K562 (cell line): ENCODE measurements around the gene OSBP2. TPM values are rescaled to one million over a fixed set of nuclear protein-coding genes. Genes with fewer than 3 reads are reported as not detected.
A peak's percentile ranks its signal among the peaks of the same experiment; 100 is the strongest.

ENCODE experiments used
- ATAC-seq: fragments of 200-7000 bp; cut with Tn5 transposase; 3 replicates; pipeline ENCODE4 v1.9.1; 2020; ENCODE audit warnings: moderate library complexity
- BruUV-seq: library from RNA; stranded (reverse); fragments of 400-500 nt; replicated peaks from 2 replicates; lab custom pipeline; 2021; lab: Mats Ljungman, UMichigan
- CTCF ChIA-PET: fragments of 300-600 bp; formaldehyde crosslinking; extraction: SDS; loops from one replicate; lab custom pipeline; 2021; ENCODE audit warnings: low intra/inter-chr PET ratio; lab: Yijun Ruan, JAX
- POLR2A ChIA-PET: fragments of 300-600, 350-650 bp; sonication (Branson Sonifier 250); formaldehyde crosslinking; extraction: SDS; loops from one replicate; lab custom pipeline; 2021; ENCODE audit warnings: antibody characterized with exemption, inconsistent platforms; lab: Yijun Ruan, JAX
- DNase-seq, 4 experiments: peaks; one replicate each; pipeline versions ENCODE4 v3.0.0 to v3.0.0-alpha.2; 2011 to 2018; ENCODE audit warnings: low spot score in 3 of 4, mixed read lengths in 3 of 4; ENCODE audit errors: extremely low read depth in 1 of 4
- FAIRE-seq: peaks from 2 replicates; lab custom pipeline; 2011; peaks lifted over from hg19 to GRCh38; lab: Jason Lieb, UNC
- H2AFZ ChIP-seq: 2 replicates; pipeline ENCODE4 v1.6.0; 2011; ENCODE audit warnings: low read depth, low read length, control low read depth, inconsistent platforms
- H3K27ac ChIP-seq: fragments of 200-600 bp; 3 replicates; pipeline ENCODE4 v1.8.0; 2011; ENCODE audit warnings: low read depth, mild to moderate bottlenecking, control low read depth, inconsistent platforms, low read length, moderate library complexity, mixed read lengths; ENCODE audit errors: extremely low read depth
- H3K27me3 ChIP-seq, 2 experiments: fragments of 300-600 bp in 1 of 2; 2 replicates in 1 of 2; 3 replicates in 1 of 2; pipeline versions ENCODE4 v1.6.0 to v1.8.0; 2011; ENCODE audit warnings: inconsistent platforms in 2 of 2, low read length in 2 of 2, mild to moderate bottlenecking in 1 of 2, mixed read lengths in 1 of 2, moderate library complexity in 1 of 2; ENCODE audit not compliant: control insufficient read depth in 2 of 2, insufficient read depth in 2 of 2
- H3K36me3 ChIP-seq: fragments of 300-600 bp; 3 replicates; pipeline ENCODE4 v1.8.0; 2011; ENCODE audit warnings: mild to moderate bottlenecking, low read length, inconsistent platforms; ENCODE audit not compliant: control insufficient read depth, insufficient read depth
- H3K4me1 ChIP-seq, 2 experiments: fragments of 200-600 bp in 1 of 2; replicated peaks in 1 of 2; 2 replicates in 1 of 2; 3 replicates in 1 of 2; pipeline versions ENCODE4 v1.5.1 to v1.8.0; 2011; ENCODE audit warnings: inconsistent platforms in 2 of 2, low read length in 2 of 2, mild to moderate bottlenecking in 1 of 2, mixed read lengths in 1 of 2, moderate library complexity in 1 of 2; ENCODE audit not compliant: control insufficient read depth in 2 of 2, insufficient read depth in 2 of 2
- H3K4me2 ChIP-seq: 2 replicates; pipeline ENCODE4 v1.6.1; 2011; ENCODE audit warnings: low read length, control low read depth, inconsistent platforms, mixed read lengths; ENCODE audit not compliant: insufficient read depth
- H3K4me3 ChIP-seq: fragments of 200-600 bp; sonication (generic), shearing (Covaris generic); 2 replicates; pipeline ENCODE4 v1.5.1; 2016; ENCODE audit warnings: control low read depth, inconsistent platforms
- H3K79me2 ChIP-seq: fragments of 200-600 bp; 3 replicates; pipeline ENCODE4 v1.8.0; 2011; ENCODE audit warnings: low read length, inconsistent platforms; ENCODE audit not compliant: control insufficient read depth, insufficient read depth
- H3K9ac ChIP-seq, 2 experiments: 2 replicates each; pipeline versions ENCODE4 v1.6.0 to v1.6.1; 2011; ENCODE audit warnings: low read depth in 2 of 2, low read length in 2 of 2, control low read depth in 1 of 2, inconsistent platforms in 1 of 2, mild to moderate bottlenecking in 1 of 2, mixed read lengths in 1 of 2; ENCODE audit not compliant: insufficient read depth in 1 of 2
- H3K9me1 ChIP-seq: one replicate; pipeline ENCODE4 v1.6.0; 2011; ENCODE audit warnings: inconsistent platforms, mild to moderate bottlenecking, low read length, moderate library complexity; ENCODE audit not compliant: control insufficient read depth, insufficient read depth
- H3K9me3 ChIP-seq: replicated peaks from 2 replicates; pipeline ENCODE4 v1.5.1; 2011; ENCODE audit warnings: low read depth, low read length, inconsistent platforms; ENCODE audit not compliant: control insufficient read depth, insufficient read depth
- H4K20me1 ChIP-seq: replicated peaks from 2 replicates; pipeline ENCODE4 v1.6.1; 2011; ENCODE audit warnings: low read length, inconsistent platforms, mixed read lengths; ENCODE audit not compliant: control insufficient read depth, insufficient read depth
- CHAMP1 ChIP-seq: fragments of 450-650 bp; IDR thresholded peaks from 2 replicates; pipeline ENCODE4 v1.6.1; 2016; ENCODE audit warnings: mild to moderate bottlenecking
- CREM ChIP-seq: IDR thresholded peaks from 2 replicates; pipeline ENCODE4 v1.6.1; 2014; ENCODE audit warnings: antibody characterized with exemption, low read depth
- DACH1 ChIP-seq: fragments of 450-650 bp; IDR thresholded peaks from 2 replicates; pipeline ENCODE4 v1.6.1; 2018; ENCODE audit not compliant: partially characterized antibody
- ELF2 ChIP-seq: fragments of 250-450 bp; sonication (Bioruptor Pico); IDR thresholded peaks from 2 replicates; pipeline ENCODE4 v1.5.0; 2021; ENCODE audit warnings: mild to moderate bottlenecking
- ETV5 ChIP-seq: sonication (generic); formaldehyde crosslinking; IDR thresholded peaks from 2 replicates; pipeline ENCODE4 v1.4.0; 2020; ENCODE audit warnings: low read depth, mild to moderate bottlenecking, missing genetic modification reagents
- ILK ChIP-seq: fragments of 450-650 bp; IDR thresholded peaks from 2 replicates; pipeline ENCODE4 v1.6.1; 2016; ENCODE audit warnings: missing genetic modification characterization, low read depth, mild to moderate bottlenecking, missing compliant biosample characterization, moderate library complexity, borderline replicate concordance
- MCM7 ChIP-seq, 2 experiments: fragments of 450-650 bp; IDR thresholded peaks; 2 replicates each; pipeline ENCODE4 v1.6.1; 2016 to 2018
- NCOA2 ChIP-seq, 2 experiments: fragments of 450-650 bp; IDR thresholded peaks; 2 replicates each; pipeline ENCODE4 v1.6.1; 2018; ENCODE audit warnings: mild to moderate bottlenecking in 2 of 2, moderate library complexity in 1 of 2; ENCODE audit not compliant: partially characterized antibody in 2 of 2
- POLR2H ChIP-seq: IDR thresholded peaks from 2 replicates; pipeline ENCODE4 v1.6.1; 2016; ENCODE audit warnings: missing genetic modification characterization, low read depth, mild to moderate bottlenecking, control low read depth, missing compliant biosample characterization, moderate library complexity
- SIN3B ChIP-seq: fragments of 450-650 bp; IDR thresholded peaks from 2 replicates; pipeline ENCODE4 v1.6.1; 2017; ENCODE audit warnings: low read depth, mild to moderate bottlenecking, moderate library complexity
- SMAD4 ChIP-seq: fragments of 250-450 bp; sonication (Bioruptor Pico); conservative IDR thresholded peaks from 2 replicates; pipeline ENCODE4 v1.8.0; 2021; ENCODE audit warnings: inconsistent platforms, mild to moderate bottlenecking, moderate library complexity
- STAT5B ChIP-seq: fragments of 250-450 bp; sonication (Bioruptor Pico); IDR thresholded peaks from 2 replicates; pipeline ENCODE4 v1.8.0; 2021; ENCODE audit warnings: mild to moderate bottlenecking, inconsistent platforms
- ZC3H11A ChIP-seq: IDR thresholded peaks from 2 replicates; pipeline ENCODE4 v1.6.1; 2012; ENCODE audit warnings: low read depth, low read length, improper control_type of control experiment
- ZNF140 ChIP-seq: fragments of 250-450 bp; sonication (Bioruptor Pico); IDR thresholded peaks from 2 replicates; pipeline ENCODE4 v1.8.0; 2021; ENCODE audit warnings: moderate library complexity, mild to moderate bottlenecking, inconsistent platforms
- WGBS: fragments of 100-300 bp; shearing (Covaris generic); methylation state at CpG from one replicate; pipeline ENCODE4 v1.1.6; 2016; ENCODE audit warnings: low coverage, mixed read lengths; ENCODE audit not compliant: insufficient coverage; ENCODE audit errors: missing lambda C conversion rate; 5-methylcytosine and 5-hydroxymethylcytosine counted together
- in situ Hi-C: fragments of 300-500 bp; cut with MboI; formaldehyde crosslinking; loops from 4 replicates; pipeline ENCODE4 v1.15.0; 2018; ENCODE audit warnings: inconsistent platforms, mixed read lengths
- intact Hi-C: fragments of 100-400 bp; cut with micrococcal nuclease; formaldehyde crosslinking; loops from 2 replicates; pipeline ENCODE4 v1.14.2; 2022
- polyA plus RNA-seq, 8 experiments: library from polyadenylated mRNA; depleted of rRNA in 4 of 8; stranded (reverse) in 5 of 8; unstranded in 3 of 8; fragments of >200 nt; fragmentation: Nextera tagmentation in 2 of 8; fragmentation: Illumina TruSeq in 1 of 8; extraction: Ambion mirVana in 2 of 8; extraction: Trizol in 1 of 8; gene quantifications; 2 replicates each; pipeline versions ENCODE4 v1.2.1 to v1.2.3, GENCODE V29; 2011 to 2014; ENCODE audit warnings: inconsistent platforms in 1 of 8, missing spikeins in 1 of 8
- total RNA-seq, 7 experiments: library from RNA; depleted of rRNA in 6 of 7; stranded (reverse); fragments of >200 nt in 6 of 7; fragmentation: Illumina TruSeq in 2 of 7; extraction: Trizol in 2 of 7; gene quantifications; 2 replicates each; pipeline versions ENCODE4 v1.2.1 to v1.2.3, GENCODE V29; 2011 to 2021; ENCODE audit warnings: low replicate concordance in 1 of 7
- TF ChIP-seq, protein P1 (sequence below): fragments of 450-650 bp; IDR thresholded peaks from 2 replicates; pipeline ENCODE4 v1.6.1; 2016; ENCODE audit warnings: low read depth, mild to moderate bottlenecking, moderate library complexity
- TF ChIP-seq, protein P2 (sequence below), 2 experiments: fragments of 150-350 bp in 1 of 2; IDR thresholded peaks; 2 replicates each; pipeline ENCODE4 v1.6.1; 2012 to 2016; ENCODE audit warnings: low read depth in 2 of 2, low read length in 2 of 2, mild to moderate bottlenecking in 1 of 2, moderate library complexity in 1 of 2

Gene OSBP2
- total and polyA plus RNA-seq, 9 of the 15 experiments (the other 6 are each of a cell fraction or from before 2014, with no cell fraction given) = 0.52 to 29.5 (median 21.6) TPM

DNA sequence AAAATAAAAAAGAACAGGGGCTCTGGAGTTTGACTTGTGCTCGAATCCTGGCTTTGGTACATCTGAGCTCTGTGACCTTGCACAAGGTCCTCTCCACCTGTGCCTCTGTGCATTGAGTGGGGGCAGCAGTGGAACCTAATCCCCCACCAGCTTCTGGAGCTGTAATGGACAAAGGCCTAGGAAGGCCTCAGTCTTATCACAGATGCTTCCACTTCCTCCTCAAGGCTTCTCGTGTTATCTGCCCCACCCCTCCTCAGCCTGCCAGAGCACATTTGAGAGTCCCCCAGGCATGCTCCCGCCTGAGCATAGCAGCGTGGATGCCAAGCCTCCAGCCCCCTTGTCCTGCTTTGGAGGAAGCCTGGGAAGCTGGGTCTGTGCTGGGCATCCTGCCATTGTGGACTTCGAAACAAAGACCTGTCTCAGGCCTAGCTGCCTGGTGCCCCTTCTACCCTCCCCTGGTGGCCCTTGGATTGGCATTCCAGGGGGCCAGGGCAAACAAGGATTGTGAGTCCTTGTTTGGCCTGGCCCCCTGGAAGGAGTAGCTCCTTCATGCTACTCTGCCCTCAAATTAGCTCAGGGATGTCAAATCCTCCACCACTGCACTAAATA lies 44.1 kb upstream of the OSBP2 start (continued):
- no peak for TF ChIP-seq CHAMP1
- TF ChIP-seq STAT5B (CRISPR knock-in tag) = no peak
- TF ChIP-seq POLR2H = no peak
- TF ChIP-seq CREM = 0 out of 2 replicates have a peak, but pooled peaks have one; percentile 14

GRCh38 chr22:30652852-30653251 lies 41.8 kb upstream of the OSBP2 start:
- in situ Hi-C loops (no loop called here), intact Hi-C loops (no loop called here)
- no peaks in the 10 kb centered on the region for H3K79me2 ChIP-seq
- H3K27ac ChIP-seq = no peak overlapping the region
- no peak overlapping the region for H2AFZ ChIP-seq
- H3K9me3 ChIP-seq = no peaks in the 10 kb centered on the region
- no peak for ATAC-seq
- no peak overlapping the region for H3K4me2 ChIP-seq
- no peak overlapping the region; a peak in 1 of 4 replicates for H3K9ac ChIP-seq
- no peaks in the 10 kb centered on the region for H3K9me1 ChIP-seq
- 16% methylated on average over 2 of the region's 2 CpGs for WGBS
- H3K27me3 ChIP-seq = no peaks in the 10 kb centered on the region
- POLR2A ChIA-PET = no interaction called here
- no peak overlapping the region for H3K4me3 ChIP-seq
- no peak for FAIRE-seq
- no peaks in the 10 kb centered on the region for H3K36me3 ChIP-seq
- no peak for DNase-seq
- CTCF ChIA-PET = no interaction called here
- H4K20me1 ChIP-seq = no peaks in the 10 kb centered on the region
- no TSS peak for BruUV-seq
- H3K4me1 ChIP-seq = peaks cover 13 to 15% of the 10 kb centered on the region in 2 experiments; a peak in 4 of 5 replicates
- TF ChIP-seq SIN3B (no peak), DACH1 (no peak), MCM7 (IDR thresholded peaks at IDR 0.05) (no peak), ELF2 (CRISPR knock-in tag) (no peak), ZC3H11A (no peak), ILK (tag) (no peak), NCOA2 (IDR thresholded peaks at IDR 0.05; ENCODE audit: partially characterized antibody in 2 of 2) (no peak), SMAD4 (no peak), ZNF140 (no peak), ETV5 (CRISPR knock-in tag) (no peak)
- TF ChIP-seq, protein P1, sequence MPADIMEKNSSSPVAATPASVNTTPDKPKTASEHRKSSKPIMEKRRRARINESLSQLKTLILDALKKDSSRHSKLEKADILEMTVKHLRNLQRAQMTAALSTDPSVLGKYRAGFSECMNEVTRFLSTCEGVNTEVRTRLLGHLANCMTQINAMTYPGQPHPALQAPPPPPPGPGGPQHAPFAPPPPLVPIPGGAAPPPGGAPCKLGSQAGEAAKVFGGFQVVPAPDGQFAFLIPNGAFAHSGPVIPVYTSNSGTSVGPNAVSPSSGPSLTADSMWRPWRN = no peak
- TF ChIP-seq, protein P2, sequence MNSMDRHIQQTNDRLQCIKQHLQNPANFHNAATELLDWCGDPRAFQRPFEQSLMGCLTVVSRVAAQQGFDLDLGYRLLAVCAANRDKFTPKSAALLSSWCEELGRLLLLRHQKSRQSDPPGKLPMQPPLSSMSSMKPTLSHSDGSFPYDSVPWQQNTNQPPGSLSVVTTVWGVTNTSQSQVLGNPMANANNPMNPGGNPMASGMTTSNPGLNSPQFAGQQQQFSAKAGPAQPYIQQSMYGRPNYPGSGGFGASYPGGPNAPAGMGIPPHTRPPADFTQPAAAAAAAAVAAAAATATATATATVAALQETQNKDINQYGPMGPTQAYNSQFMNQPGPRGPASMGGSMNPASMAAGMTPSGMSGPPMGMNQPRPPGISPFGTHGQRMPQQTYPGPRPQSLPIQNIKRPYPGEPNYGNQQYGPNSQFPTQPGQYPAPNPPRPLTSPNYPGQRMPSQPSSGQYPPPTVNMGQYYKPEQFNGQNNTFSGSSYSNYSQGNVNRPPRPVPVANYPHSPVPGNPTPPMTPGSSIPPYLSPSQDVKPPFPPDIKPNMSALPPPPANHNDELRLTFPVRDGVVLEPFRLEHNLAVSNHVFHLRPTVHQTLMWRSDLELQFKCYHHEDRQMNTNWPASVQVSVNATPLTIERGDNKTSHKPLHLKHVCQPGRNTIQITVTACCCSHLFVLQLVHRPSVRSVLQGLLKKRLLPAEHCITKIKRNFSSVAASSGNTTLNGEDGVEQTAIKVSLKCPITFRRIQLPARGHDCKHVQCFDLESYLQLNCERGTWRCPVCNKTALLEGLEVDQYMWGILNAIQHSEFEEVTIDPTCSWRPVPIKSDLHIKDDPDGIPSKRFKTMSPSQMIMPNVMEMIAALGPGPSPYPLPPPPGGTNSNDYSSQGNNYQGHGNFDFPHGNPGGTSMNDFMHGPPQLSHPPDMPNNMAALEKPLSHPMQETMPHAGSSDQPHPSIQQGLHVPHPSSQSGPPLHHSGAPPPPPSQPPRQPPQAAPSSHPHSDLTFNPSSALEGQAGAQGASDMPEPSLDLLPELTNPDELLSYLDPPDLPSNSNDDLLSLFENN (IDR thresholded peaks at IDR 0.05; ENCODE audit: low read depth in 2 of 2, low read length in 2 of 2) = no peak
